GM20000 (cell line): ENCODE measurements around the gene C1QTNF6.

ENCODE experiments used
- DNase-seq: peaks from one replicate; pipeline ENCODE4 v3.0.0; 2012; ENCODE audit warnings: low spot score
- CTCF ChIP-seq: IDR thresholded peaks from 2 replicates; pipeline ENCODE4 v1.5.1; 2012; ENCODE audit warnings: mild to moderate bottlenecking, control low read depth; ENCODE audit errors: extremely low read depth, missing control alignments

The C1QTNF6 gene

GRCh38 chr22:37212174-37212906 is 24.3 kb upstream of the C1QTNF6 start, which contains the start of gene SSTR3:
TSS of gene SSTR3 (minus strand) at chr22:37212477. CDS start at chr22:37207803, 4,674 bp downstream.
- TF ChIP-seq CTCF = no peak
- DNase-seq = no peak

- no peak for TF ChIP-seq CTCF
Measured at GRCh38 chr22:37211866-37212173, 23.8 kb upstream of the C1QTNF6 start.

GRCh38 chr22:37211075-37211865 is 23.2 kb upstream of the C1QTNF6 start:
- TF ChIP-seq CTCF = no peak
- no peak for DNase-seq

More at GRCh38 chr22:37211866-37212173, 23.8 kb upstream of the C1QTNF6 start:
- no peak for DNase-seq

GRCh38 chr22:37210041-37210803 is 22.2 kb upstream of the C1QTNF6 start:
- no peak for TF ChIP-seq CTCF
- DNase-seq = no peak

- TF ChIP-seq CTCF = no peak
- no peak for DNase-seq
Measured at GRCh38 chr22:37209140-37209845, 21.2 kb upstream of the C1QTNF6 start.

- no peak for TF ChIP-seq CTCF
- DNase-seq = no peak
Measured at GRCh38 chr22:37208401-37209139, 20.5 kb upstream of the C1QTNF6 start.
